Transverse colon (tissue), 4 donors: ENCODE data around the gene NLGN1.

ENCODE experiments used
- POLR2AphosphoS5 ChIP-seq, 3 donors: sonication (generic); formaldehyde crosslinking; IDR thresholded peaks; one replicate each; pipeline ENCODE4 v1.6.1; 2016; ENCODE audit warnings: antibody characterized with exemption in 3 of 3
- TF ChIP-seq, protein P1 (sequence below), 5 experiments: fragments of 200-600 bp in 3 of 5; fragments of 450-650 bp in 2 of 5; sonication (generic) in 3 of 5; IDR thresholded peaks; 1 replicate in 2 of 5; 2 replicates in 3 of 5; pipeline ENCODE4 v1.5.1; 2016 to 2017; ENCODE audit warnings: antibody characterized with exemption in 5 of 5, inconsistent platforms in 3 of 5, mild to moderate bottlenecking in 2 of 5, moderate library complexity in 1 of 5

DNA sequence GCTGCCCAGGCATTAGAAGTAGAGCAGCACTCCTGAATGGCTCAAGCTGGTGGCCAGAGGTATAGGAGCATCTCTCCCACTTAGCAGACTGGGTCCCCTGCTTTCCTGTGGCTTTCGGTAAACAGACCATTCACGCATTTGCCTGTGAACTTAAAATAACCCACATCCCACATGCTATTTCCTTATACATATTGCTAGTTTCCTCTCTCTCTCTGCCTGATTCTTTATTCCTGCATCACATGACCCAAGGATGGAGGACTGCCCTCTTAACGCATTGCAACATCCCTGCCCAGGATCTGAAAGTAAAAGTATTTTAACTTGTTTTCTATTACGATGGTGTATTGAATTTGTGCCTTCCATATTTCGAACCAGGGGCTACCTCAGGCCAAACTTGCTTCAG, 43.4 kb upstream of the NLGN1 start:
- TF ChIP-seq, protein P1, sequence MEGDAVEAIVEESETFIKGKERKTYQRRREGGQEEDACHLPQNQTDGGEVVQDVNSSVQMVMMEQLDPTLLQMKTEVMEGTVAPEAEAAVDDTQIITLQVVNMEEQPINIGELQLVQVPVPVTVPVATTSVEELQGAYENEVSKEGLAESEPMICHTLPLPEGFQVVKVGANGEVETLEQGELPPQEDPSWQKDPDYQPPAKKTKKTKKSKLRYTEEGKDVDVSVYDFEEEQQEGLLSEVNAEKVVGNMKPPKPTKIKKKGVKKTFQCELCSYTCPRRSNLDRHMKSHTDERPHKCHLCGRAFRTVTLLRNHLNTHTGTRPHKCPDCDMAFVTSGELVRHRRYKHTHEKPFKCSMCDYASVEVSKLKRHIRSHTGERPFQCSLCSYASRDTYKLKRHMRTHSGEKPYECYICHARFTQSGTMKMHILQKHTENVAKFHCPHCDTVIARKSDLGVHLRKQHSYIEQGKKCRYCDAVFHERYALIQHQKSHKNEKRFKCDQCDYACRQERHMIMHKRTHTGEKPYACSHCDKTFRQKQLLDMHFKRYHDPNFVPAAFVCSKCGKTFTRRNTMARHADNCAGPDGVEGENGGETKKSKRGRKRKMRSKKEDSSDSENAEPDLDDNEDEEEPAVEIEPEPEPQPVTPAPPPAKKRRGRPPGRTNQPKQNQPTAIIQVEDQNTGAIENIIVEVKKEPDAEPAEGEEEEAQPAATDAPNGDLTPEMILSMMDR (IDR thresholded peaks at IDR 0.05), result no peak
- no peak for TF ChIP-seq POLR2AphosphoS5 (IDR thresholded peaks at IDR 0.05)
